ENCODE data around the gene ATRN.

DNA sequence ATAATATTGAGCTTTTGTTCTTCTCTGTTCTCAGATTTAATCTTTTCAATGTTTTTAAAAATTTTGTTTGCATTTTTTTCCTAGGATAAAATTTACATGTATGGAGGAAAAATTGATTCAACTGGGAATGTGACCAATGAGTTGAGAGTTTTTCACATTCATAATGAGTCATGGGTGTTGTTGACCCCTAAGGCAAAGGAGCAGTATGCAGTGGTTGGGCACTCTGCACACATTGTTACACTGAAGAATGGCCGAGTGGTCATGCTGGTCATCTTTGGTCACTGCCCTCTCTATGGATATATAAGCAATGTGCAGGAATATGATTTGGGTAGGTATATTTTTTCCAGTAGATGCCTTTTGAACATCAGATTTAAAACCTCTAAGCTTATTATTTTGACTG is 89.8 kb downstream of the ATRN start:
- TF ChIP-seq, protein P1, sequence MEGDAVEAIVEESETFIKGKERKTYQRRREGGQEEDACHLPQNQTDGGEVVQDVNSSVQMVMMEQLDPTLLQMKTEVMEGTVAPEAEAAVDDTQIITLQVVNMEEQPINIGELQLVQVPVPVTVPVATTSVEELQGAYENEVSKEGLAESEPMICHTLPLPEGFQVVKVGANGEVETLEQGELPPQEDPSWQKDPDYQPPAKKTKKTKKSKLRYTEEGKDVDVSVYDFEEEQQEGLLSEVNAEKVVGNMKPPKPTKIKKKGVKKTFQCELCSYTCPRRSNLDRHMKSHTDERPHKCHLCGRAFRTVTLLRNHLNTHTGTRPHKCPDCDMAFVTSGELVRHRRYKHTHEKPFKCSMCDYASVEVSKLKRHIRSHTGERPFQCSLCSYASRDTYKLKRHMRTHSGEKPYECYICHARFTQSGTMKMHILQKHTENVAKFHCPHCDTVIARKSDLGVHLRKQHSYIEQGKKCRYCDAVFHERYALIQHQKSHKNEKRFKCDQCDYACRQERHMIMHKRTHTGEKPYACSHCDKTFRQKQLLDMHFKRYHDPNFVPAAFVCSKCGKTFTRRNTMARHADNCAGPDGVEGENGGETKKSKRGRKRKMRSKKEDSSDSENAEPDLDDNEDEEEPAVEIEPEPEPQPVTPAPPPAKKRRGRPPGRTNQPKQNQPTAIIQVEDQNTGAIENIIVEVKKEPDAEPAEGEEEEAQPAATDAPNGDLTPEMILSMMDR (IDR thresholded peaks at IDR 0.05; ENCODE audit: borderline replicate concordance, extremely low read depth, low read length, poor library complexity, severe bottlenecking), result no peak
- TF ChIP-seq EZH2 (IDR thresholded peaks at IDR 0.05; ENCODE audit: borderline replicate concordance, low read depth, low read length, severe bottlenecking), result no peak
